SH-SY5Y (cell line): Measurements from ENCODE around the gene HBE1.

Experiments used
- GATA2 ChIP-seq: IDR thresholded peaks from 2 replicates; pipeline ENCODE4 v1.6.1; 2011; ENCODE audit warnings: mild to moderate bottlenecking, low read depth, low read length
- GATA3 ChIP-seq: IDR thresholded peaks from 2 replicates; pipeline ENCODE4 v1.6.1; 2011; ENCODE audit warnings: low read depth, mild to moderate bottlenecking, low read length, moderate library complexity

DNA sequence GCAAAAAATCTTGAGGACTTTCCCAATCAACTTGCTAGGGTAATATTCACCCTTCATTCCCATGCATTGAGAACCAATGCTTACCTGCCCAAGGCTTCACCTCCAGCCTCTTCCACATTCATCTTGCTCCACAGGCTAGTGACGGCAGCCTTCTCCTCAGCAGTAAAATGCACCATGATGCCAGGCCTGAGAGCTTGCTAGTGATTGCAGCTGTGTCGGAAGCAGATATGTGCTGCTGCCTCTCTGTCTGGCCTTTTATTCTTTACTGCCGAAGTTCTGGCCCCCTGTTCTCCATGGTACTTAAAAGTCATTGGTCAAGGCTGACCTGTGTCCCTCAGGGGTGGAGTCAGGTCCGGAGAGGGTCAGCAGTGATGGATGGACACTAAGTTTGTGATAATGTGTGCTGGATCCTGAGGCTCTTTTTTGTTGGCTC is at the start of gene HBE1:
- TF ChIP-seq GATA2 (no peak), GATA3 (no peak)
